HepG2 (cell line): ENCODE data around the gene RBCK1. TPM values are rescaled to one million over a fixed set of nuclear protein-coding genes. Genes with fewer than 3 reads are reported as not detected.

Source experiments
- ATF7 ChIP-seq, 2 experiments: fragments of 450-650 bp in 1 of 2; sonication (generic) in 1 of 2; formaldehyde crosslinking in 1 of 2; IDR thresholded peaks; 2 replicates each; pipeline versions ENCODE4 v1.4.0 to v1.6.1; 2016 to 2020; ENCODE audit warnings: antibody characterized with exemption in 1 of 2, mild to moderate bottlenecking in 1 of 2, missing genetic modification reagents in 1 of 2
- ERF ChIP-seq: IDR thresholded peaks from 2 replicates; pipeline ENCODE4 v1.6.1; 2018; ENCODE audit warnings: missing biosample characterization, missing genetic modification reagents
- HDAC2 ChIP-seq: sonication (generic); formaldehyde crosslinking; IDR thresholded peaks from 2 replicates; pipeline ENCODE4 v1.4.0; 2020; ENCODE audit warnings: missing genetic modification reagents
- IRX3 ChIP-seq: sonication (generic); formaldehyde crosslinking; IDR thresholded peaks from 2 replicates; pipeline ENCODE4 v1.8.1; 2023; ENCODE audit warnings: mild to moderate bottlenecking, low read depth, missing genetic modification reagents, borderline replicate concordance
- ISX ChIP-seq: sonication (generic); formaldehyde crosslinking; conservative IDR thresholded peaks from 2 replicates; pipeline ENCODE4 v1.5.0; 2020; ENCODE audit warnings: missing genetic modification reagents
- KDM5A ChIP-seq: fragments of 200-600 bp; sonication (generic); IDR thresholded peaks from 2 replicates; pipeline ENCODE4 v1.7.0; 2018; ENCODE audit warnings: antibody characterized with exemption, mild to moderate bottlenecking, low read length, borderline replicate concordance
- RFXAP ChIP-seq: sonication (generic); formaldehyde crosslinking; IDR thresholded peaks from 2 replicates; pipeline ENCODE4 v1.4.0; 2020; ENCODE audit warnings: missing genetic modification reagents, borderline replicate concordance
- TARDBP ChIP-seq: sonication (generic); formaldehyde crosslinking; IDR thresholded peaks from 2 replicates; pipeline ENCODE4 v1.8.0; 2022; ENCODE audit warnings: mild to moderate bottlenecking, missing genetic modification reagents
- ZC3H13 ChIP-seq: sonication (generic); formaldehyde crosslinking; IDR thresholded peaks from 2 replicates; pipeline ENCODE4 v1.8.1; 2023; ENCODE audit warnings: mild to moderate bottlenecking, missing genetic modification reagents, moderate library complexity
- ZNF337 ChIP-seq: sonication (generic); formaldehyde crosslinking; IDR thresholded peaks from 2 replicates; pipeline ENCODE4 v1.5.1; 2020; ENCODE audit warnings: missing genetic modification reagents, low read depth, mild to moderate bottlenecking, borderline replicate concordance
- polyA plus RNA-seq, 8 experiments: library from polyadenylated mRNA; depleted of rRNA in 3 of 8; stranded (reverse) in 7 of 8; unstranded in 1 of 8; fragments of >200 nt; fragmentation: Illumina TruSeq in 4 of 8; extraction: Trizol in 4 of 8; gene quantifications; 2 replicates each; pipeline versions ENCODE4 v1.2.1 to v1.2.3, GENCODE V29; 2011 to 2016; ENCODE audit warnings: low read depth in 4 of 8, missing spikeins in 1 of 8, mixed read lengths in 1 of 8; ENCODE audit not compliant: insufficient read depth in 1 of 8
- total RNA-seq, 5 experiments: library from RNA; depleted of rRNA; stranded (reverse); fragments of >200 nt; fragmentation: Illumina TruSeq; extraction: Trizol; gene quantifications; 2 replicates each; pipeline ENCODE4 v1.2.3, GENCODE V29; 2016; ENCODE audit warnings: low read depth in 1 of 5
- TF ChIP-seq, protein P1 (sequence below): sonication (generic); formaldehyde crosslinking; IDR thresholded peaks from 2 replicates; pipeline ENCODE4 v1.5.0; 2020; ENCODE audit warnings: mild to moderate bottlenecking, missing genetic modification reagents, borderline replicate concordance
- TF ChIP-seq, protein P2 (sequence below): sonication (generic); formaldehyde crosslinking; IDR thresholded peaks from 2 replicates; pipeline ENCODE4 v1.5.1; 2020; ENCODE audit warnings: mild to moderate bottlenecking, moderate library complexity, missing genetic modification reagents
- TF ChIP-seq, protein P3 (sequence below): sonication (generic); formaldehyde crosslinking; IDR thresholded peaks from 2 replicates; pipeline ENCODE4 v1.9.0; 2021; ENCODE audit warnings: missing genetic modification reagents, borderline replicate concordance
- TF ChIP-seq, protein P4 (sequence below): sonication (generic); formaldehyde crosslinking; IDR thresholded peaks from 2 replicates; pipeline ENCODE4 v1.4.0; 2020; ENCODE audit warnings: mild to moderate bottlenecking, missing genetic modification reagents
- TF ChIP-seq, protein P5 (sequence below): IDR thresholded peaks from 2 replicates; pipeline ENCODE4 v1.6.1; 2016; ENCODE audit warnings: control low read depth

The RBCK1 gene
- total and polyA plus RNA-seq, 2 of the 13 experiments (the other 11 are each of a cell fraction or from before 2014, with no cell fraction given) = 149 to 215 TPM

DNA sequence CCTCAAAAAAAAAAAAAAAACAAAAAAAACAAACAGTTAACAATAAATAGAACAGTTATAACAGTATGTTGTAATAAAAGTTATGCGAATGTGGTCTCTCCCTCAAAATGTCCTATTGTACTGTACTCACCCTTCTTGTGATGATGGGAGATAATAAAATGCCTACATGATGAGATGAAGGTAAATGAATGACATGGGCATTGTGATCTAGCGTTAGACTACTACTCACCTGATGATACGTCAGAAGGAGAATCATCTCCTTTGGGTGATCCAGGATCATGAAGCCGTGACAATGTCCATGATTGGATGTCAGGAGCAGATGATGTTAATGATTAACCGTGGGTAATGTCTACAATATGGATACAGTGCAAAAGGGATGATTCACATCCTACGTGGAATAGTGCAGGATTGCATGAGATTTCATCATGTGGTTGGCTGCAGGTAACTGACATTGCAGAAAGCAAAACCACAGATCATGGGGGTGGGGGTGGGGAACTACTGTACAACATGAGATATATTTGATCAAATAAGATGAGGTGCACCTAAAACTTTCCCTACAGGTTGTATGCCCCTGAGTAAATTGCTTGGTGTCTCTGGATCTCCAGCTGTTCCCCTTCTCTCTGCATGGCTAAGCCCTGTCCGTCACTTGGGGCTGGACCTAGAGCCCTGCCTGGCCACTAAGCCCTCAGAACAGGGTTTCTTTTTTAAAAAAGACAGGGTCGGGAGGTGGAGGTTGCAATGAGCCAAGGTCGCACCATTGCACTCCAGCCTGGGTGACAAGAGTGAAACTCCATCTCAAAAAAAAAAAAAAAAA is 6.2 kb upstream of the RBCK1 start (continued):
- TF ChIP-seq, protein P1, sequence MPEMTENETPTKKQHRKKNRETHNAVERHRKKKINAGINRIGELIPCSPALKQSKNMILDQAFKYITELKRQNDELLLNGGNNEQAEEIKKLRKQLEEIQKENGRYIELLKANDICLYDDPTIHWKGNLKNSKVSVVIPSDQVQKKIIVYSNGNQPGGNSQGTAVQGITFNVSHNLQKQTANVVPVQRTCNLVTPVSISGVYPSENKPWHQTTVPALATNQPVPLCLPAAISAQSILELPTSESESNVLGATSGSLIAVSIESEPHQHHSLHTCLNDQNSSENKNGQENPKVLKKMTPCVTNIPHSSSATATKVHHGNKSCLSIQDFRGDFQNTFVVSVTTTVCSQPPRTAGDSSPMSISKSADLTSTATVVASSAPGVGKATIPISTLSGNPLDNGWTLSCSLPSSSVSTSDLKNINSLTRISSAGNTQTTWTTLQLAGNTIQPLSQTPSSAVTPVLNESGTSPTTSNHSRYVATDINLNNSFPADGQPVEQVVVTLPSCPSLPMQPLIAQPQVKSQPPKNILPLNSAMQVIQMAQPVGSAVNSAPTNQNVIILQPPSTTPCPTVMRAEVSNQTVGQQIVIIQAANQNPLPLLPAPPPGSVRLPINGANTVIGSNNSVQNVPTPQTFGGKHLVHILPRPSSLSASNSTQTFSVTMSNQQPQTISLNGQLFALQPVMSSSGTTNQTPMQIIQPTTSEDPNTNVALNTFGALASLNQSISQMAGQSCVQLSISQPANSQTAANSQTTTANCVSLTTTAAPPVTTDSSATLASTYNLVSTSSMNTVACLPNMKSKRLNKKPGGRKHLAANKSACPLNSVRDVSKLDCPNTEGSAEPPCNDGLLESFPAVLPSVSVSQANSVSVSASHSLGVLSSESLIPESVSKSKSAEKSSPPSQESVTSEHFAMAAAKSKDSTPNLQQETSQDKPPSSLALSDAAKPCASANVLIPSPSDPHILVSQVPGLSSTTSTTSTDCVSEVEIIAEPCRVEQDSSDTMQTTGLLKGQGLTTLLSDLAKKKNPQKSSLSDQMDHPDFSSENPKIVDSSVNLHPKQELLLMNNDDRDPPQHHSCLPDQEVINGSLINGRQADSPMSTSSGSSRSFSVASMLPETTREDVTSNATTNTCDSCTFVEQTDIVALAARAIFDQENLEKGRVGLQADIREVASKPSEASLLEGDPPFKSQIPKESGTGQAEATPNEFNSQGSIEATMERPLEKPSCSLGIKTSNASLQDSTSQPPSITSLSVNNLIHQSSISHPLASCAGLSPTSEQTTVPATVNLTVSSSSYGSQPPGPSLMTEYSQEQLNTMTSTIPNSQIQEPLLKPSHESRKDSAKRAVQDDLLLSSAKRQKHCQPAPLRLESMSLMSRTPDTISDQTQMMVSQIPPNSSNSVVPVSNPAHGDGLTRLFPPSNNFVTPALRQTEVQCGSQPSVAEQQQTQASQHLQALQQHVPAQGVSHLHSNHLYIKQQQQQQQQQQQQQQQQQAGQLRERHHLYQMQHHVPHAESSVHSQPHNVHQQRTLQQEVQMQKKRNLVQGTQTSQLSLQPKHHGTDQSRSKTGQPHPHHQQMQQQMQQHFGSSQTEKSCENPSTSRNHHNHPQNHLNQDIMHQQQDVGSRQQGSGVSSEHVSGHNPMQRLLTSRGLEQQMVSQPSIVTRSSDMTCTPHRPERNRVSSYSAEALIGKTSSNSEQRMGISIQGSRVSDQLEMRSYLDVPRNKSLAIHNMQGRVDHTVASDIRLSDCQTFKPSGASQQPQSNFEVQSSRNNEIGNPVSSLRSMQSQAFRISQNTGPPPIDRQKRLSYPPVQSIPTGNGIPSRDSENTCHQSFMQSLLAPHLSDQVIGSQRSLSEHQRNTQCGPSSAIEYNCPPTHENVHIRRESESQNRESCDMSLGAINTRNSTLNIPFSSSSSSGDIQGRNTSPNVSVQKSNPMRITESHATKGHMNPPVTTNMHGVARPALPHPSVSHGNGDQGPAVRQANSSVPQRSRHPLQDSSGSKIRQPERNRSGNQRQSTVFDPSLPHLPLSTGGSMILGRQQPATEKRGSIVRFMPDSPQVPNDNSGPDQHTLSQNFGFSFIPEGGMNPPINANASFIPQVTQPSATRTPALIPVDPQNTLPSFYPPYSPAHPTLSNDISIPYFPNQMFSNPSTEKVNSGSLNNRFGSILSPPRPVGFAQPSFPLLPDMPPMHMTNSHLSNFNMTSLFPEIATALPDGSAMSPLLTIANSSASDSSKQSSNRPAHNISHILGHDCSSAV = no peak
- TF ChIP-seq, protein P2, sequence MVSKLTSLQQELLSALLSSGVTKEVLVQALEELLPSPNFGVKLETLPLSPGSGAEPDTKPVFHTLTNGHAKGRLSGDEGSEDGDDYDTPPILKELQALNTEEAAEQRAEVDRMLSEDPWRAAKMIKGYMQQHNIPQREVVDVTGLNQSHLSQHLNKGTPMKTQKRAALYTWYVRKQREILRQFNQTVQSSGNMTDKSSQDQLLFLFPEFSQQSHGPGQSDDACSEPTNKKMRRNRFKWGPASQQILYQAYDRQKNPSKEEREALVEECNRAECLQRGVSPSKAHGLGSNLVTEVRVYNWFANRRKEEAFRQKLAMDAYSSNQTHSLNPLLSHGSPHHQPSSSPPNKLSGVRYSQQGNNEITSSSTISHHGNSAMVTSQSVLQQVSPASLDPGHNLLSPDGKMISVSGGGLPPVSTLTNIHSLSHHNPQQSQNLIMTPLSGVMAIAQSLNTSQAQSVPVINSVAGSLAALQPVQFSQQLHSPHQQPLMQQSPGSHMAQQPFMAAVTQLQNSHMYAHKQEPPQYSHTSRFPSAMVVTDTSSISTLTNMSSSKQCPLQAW (CRISPR knock-in tag) = peak; percentile 99
- peak; percentile 87 for TF ChIP-seq HDAC2 (CRISPR knock-in tag)
- TF ChIP-seq RFXAP (CRISPR knock-in tag) = peak; percentile 74
- peak; percentile 84; the same call in 1 of the 2 replicates for TF ChIP-seq ERF (CRISPR knock-in tag)
- no peak; the same call in 1 of the 2 replicates for TF ChIP-seq KDM5A
- TF ChIP-seq ZC3H13 = no peak
- TF ChIP-seq IRX3 (CRISPR knock-in tag) = 0 out of 2 replicates have a peak, but pooled peaks have one; percentile 38
- TF ChIP-seq, protein P3, sequence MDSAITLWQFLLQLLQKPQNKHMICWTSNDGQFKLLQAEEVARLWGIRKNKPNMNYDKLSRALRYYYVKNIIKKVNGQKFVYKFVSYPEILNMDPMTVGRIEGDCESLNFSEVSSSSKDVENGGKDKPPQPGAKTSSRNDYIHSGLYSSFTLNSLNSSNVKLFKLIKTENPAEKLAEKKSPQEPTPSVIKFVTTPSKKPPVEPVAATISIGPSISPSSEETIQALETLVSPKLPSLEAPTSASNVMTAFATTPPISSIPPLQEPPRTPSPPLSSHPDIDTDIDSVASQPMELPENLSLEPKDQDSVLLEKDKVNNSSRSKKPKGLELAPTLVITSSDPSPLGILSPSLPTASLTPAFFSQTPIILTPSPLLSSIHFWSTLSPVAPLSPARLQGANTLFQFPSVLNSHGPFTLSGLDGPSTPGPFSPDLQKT (CRISPR knock-in tag) = no peak
- TF ChIP-seq, protein P4, sequence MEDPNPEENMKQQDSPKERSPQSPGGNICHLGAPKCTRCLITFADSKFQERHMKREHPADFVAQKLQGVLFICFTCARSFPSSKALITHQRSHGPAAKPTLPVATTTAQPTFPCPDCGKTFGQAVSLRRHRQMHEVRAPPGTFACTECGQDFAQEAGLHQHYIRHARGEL (CRISPR knock-in tag) = no peak
- TF ChIP-seq ZNF337 (CRISPR knock-in tag) = peak; percentile 42; the same call in 1 of the 2 replicates
- peak; percentile 97 for TF ChIP-seq ATF7 (IDR thresholded peaks at IDR 0.05)
- peak; percentile 94 for TF ChIP-seq ATF7 (CRISPR knock-in tag; IDR thresholded peaks at IDR 0.05)
- no peak for TF ChIP-seq ISX (CRISPR knock-in tag)
- TF ChIP-seq, protein P5, sequence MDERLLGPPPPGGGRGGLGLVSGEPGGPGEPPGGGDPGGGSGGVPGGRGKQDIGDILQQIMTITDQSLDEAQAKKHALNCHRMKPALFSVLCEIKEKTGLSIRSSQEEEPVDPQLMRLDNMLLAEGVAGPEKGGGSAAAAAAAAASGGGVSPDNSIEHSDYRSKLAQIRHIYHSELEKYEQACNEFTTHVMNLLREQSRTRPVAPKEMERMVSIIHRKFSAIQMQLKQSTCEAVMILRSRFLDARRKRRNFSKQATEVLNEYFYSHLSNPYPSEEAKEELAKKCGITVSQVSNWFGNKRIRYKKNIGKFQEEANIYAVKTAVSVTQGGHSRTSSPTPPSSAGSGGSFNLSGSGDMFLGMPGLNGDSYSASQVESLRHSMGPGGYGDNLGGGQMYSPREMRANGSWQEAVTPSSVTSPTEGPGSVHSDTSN (CRISPR knock-in tag) = no peak
- peak; percentile 87 for TF ChIP-seq TARDBP (CRISPR knock-in tag)
